Measurements from ENCODE around the gene AFF3. TPM values are rescaled to one million over a fixed set of nuclear protein-coding genes. Genes with fewer than 3 reads are reported as not detected.

Gene AFF3
- total and polyA plus RNA-seq, 4 donors = 0.48 to 5.3 (median 2.3) TPM

- whole genome bisulfite sequencing = 96% methylated on average over 2 of the region's 2 CpGs
- no peak overlapping the region for H3K9ac ChIP-seq (ENCODE audit: low read depth in 1 of 2, low read length in 2 of 2)
- no peaks in the 10 kb centered on the region for H3K9me3 ChIP-seq (ENCODE audit: control insufficient read depth in 4 of 4, low read length in 3 of 4)
- no peak overlapping the region for H3K4me3 ChIP-seq (ENCODE audit: low read depth in 1 of 3, low read length in 3 of 3)
- H3K27ac ChIP-seq (ENCODE audit: low read depth in 1 of 2, low read length in 2 of 2) = no peak overlapping the region
- H3K36me3 ChIP-seq (ENCODE audit: control insufficient read depth in 4 of 4, insufficient read depth in 3 of 4, low read depth in 1 of 4, low read length in 3 of 4) = no peaks in the 10 kb centered on the region
- DNase-seq (ENCODE audit: low spot score) = no peak
- no peaks in the 10 kb centered on the region for H3K27me3 ChIP-seq (ENCODE audit: control insufficient read depth in 4 of 4, insufficient read depth in 4 of 4, low read length in 3 of 4)
- no peaks in the 10 kb centered on the region for H3K4me1 ChIP-seq (ENCODE audit: control insufficient read depth in 4 of 4, insufficient read depth in 4 of 4, low read length in 3 of 4)
- TF ChIP-seq ATF3 (IDR thresholded peaks at IDR 0.05) = no peak
- TF ChIP-seq, protein P1, sequence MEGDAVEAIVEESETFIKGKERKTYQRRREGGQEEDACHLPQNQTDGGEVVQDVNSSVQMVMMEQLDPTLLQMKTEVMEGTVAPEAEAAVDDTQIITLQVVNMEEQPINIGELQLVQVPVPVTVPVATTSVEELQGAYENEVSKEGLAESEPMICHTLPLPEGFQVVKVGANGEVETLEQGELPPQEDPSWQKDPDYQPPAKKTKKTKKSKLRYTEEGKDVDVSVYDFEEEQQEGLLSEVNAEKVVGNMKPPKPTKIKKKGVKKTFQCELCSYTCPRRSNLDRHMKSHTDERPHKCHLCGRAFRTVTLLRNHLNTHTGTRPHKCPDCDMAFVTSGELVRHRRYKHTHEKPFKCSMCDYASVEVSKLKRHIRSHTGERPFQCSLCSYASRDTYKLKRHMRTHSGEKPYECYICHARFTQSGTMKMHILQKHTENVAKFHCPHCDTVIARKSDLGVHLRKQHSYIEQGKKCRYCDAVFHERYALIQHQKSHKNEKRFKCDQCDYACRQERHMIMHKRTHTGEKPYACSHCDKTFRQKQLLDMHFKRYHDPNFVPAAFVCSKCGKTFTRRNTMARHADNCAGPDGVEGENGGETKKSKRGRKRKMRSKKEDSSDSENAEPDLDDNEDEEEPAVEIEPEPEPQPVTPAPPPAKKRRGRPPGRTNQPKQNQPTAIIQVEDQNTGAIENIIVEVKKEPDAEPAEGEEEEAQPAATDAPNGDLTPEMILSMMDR (IDR thresholded peaks at IDR 0.05; ENCODE audit: low read depth, low read length, missing input control) = no peak
- TF ChIP-seq SP1 (IDR thresholded peaks at IDR 0.05) = no peak
- TF ChIP-seq GABPA (IDR thresholded peaks at IDR 0.05 in 1 of 2, conservative IDR thresholded peaks at IDR 0.05 in 1 of 2) = no peak
- TF ChIP-seq YY1 (IDR thresholded peaks at IDR 0.05) = no peak
- TF ChIP-seq, protein P2, sequence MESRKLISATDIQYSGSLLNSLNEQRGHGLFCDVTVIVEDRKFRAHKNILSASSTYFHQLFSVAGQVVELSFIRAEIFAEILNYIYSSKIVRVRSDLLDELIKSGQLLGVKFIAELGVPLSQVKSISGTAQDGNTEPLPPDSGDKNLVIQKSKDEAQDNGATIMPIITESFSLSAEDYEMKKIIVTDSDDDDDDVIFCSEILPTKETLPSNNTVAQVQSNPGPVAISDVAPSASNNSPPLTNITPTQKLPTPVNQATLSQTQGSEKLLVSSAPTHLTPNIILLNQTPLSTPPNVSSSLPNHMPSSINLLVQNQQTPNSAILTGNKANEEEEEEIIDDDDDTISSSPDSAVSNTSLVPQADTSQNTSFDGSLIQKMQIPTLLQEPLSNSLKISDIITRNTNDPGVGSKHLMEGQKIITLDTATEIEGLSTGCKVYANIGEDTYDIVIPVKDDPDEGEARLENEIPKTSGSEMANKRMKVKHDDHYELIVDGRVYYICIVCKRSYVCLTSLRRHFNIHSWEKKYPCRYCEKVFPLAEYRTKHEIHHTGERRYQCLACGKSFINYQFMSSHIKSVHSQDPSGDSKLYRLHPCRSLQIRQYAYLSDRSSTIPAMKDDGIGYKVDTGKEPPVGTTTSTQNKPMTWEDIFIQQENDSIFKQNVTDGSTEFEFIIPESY (IDR thresholded peaks at IDR 0.05) = no peak
- no peak for TF ChIP-seq JUND (IDR thresholded peaks at IDR 0.05)
- no peak for TF ChIP-seq HNF4G (IDR thresholded peaks at IDR 0.05)
- no peak for TF ChIP-seq RXRA (IDR thresholded peaks at IDR 0.05)
- TF ChIP-seq FOXA2 (IDR thresholded peaks at IDR 0.05) = no peak
Observed at GRCh38 chr2:99953750-99954149, 188.6 kb downstream of the AFF3 start.

- H3K36me3 ChIP-seq (ENCODE audit: control insufficient read depth in 4 of 4, insufficient read depth in 3 of 4, low read depth in 1 of 4, low read length in 3 of 4) = no peaks in the 10 kb centered on the region
- H3K4me1 ChIP-seq (ENCODE audit: control insufficient read depth in 4 of 4, insufficient read depth in 4 of 4, low read length in 3 of 4) = no peaks in the 10 kb centered on the region
- no peak overlapping the region for H3K9ac ChIP-seq (ENCODE audit: low read depth in 1 of 2, low read length in 2 of 2)
- no peak for TF ChIP-seq GABPA (IDR thresholded peaks at IDR 0.05 in 1 of 2, conservative IDR thresholded peaks at IDR 0.05 in 1 of 2)
- TF ChIP-seq MAX (IDR thresholded peaks at IDR 0.05) = no peak
- TF ChIP-seq YY1 (IDR thresholded peaks at IDR 0.05) = no peak
- no peak for TF ChIP-seq NR2F2 (IDR thresholded peaks at IDR 0.05)
- TF ChIP-seq SP1 (IDR thresholded peaks at IDR 0.05) = no peak
- TF ChIP-seq RAD21 (IDR thresholded peaks at IDR 0.05) = no peak
- no peak for TF ChIP-seq HNF4A (conservative IDR thresholded peaks at IDR 0.05)
- no peak for TF ChIP-seq ATF3 (IDR thresholded peaks at IDR 0.05)
- TF ChIP-seq, protein P2 (IDR thresholded peaks at IDR 0.05) = no peak
- TF ChIP-seq RXRA (IDR thresholded peaks at IDR 0.05) = no peak
- no peak for TF ChIP-seq EGR1 (IDR thresholded peaks at IDR 0.05; ENCODE audit: low read depth in 2 of 2)
- no peak for TF ChIP-seq HNF4G (IDR thresholded peaks at IDR 0.05)
- H3K4me3 ChIP-seq (ENCODE audit: low read depth in 1 of 3, low read length in 3 of 3) = no peak overlapping the region
- H3K27me3 ChIP-seq (ENCODE audit: control insufficient read depth in 4 of 4, insufficient read depth in 4 of 4, low read length in 3 of 4) = no peaks in the 10 kb centered on the region
- H3K27ac ChIP-seq (ENCODE audit: low read depth in 1 of 2, low read length in 2 of 2) = no peak overlapping the region
- no peaks in the 10 kb centered on the region for H3K9me3 ChIP-seq (ENCODE audit: control insufficient read depth in 4 of 4, low read length in 3 of 4)
- WGBS = 96% methylated on average over 1 of the region's 1 CpG
- no peak for DNase-seq (ENCODE audit: low spot score)
Observed at GRCh38 chr2:99949963-99950362, 192.4 kb downstream of the AFF3 start.

All from liver (tissue), 9 donors.